GM21576 (cell line): ENCODE data around the gene TTLL8.

Source experiments
- ATAC-seq: cut with Tn5 transposase; IDR thresholded peaks from one replicate; pipeline ENCODE4 v1.9.1; 2021; ENCODE audit warnings: mild to moderate bottlenecking, moderate library complexity; ENCODE audit not compliant: unreplicated experiment

The TTLL8 gene

DNA sequence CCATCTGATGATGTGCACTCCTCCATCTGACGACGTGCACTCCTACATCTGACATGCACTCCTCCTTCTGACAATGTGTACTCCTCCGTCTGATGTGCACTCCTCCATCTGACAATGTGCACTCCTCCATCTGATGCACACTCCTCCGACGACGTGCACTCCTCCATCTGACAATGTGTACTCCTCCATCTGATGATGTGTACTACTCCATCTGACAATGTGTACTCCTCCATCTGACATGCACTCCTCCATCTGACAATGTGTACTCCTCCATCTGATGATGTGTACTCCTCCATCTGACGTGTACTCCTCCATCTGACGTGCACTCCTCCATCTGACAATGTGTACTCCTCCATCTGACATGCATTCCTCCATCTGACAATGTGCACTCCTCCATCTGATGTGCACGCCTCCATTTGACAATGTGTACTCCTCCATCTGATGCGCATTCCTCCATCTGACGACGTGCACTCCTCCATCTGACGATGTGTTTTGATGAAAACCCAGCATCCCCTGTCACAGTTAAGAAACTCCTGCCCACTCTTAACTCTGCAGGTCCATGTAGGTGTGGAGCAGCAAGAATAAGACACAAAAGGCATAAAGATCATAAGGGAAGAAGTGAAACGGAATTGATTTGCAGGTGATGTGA, 35.8 kb downstream of the TTLL8 start:
- ATAC-seq, result no peak

DNA sequence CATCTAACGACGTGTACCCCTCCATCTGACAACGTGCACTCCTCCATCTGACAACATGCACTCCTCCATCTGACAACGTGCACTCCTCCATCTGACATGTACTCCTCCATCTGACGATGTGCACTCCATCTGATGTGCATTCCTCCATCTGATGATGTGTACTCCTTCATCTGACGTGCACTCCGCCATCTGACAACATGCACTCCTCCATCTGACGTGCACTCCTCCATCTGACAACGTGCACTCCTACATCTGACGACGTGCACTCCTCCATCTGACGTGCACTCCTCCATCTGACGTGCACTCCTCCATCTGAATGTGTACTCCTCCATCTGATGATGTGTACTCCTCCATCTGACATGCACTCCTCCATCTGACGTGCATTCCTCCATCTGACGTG, 37.5 kb downstream of the TTLL8 start:
- no peak for ATAC-seq

DNA sequence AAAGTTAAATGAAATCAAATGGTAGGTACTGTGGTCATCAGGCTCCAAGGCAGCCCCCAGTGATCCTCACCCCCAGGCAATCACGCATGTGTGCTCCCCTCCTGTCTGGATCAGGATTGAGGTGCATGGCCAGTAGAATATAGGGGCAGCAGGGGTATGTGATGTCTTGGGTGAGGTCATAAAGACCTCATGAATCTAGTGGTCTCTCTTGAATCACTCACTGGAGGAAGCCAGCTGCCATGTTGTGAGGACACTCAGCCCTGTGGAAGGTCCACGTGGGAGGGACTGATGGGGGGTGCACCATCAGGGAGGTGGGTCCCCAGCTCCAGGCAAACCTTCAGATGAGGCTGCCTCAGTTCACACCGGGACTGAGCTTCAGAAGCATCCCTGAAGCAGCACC, 38.8 kb downstream of the TTLL8 start:
- no peak for ATAC-seq

DNA sequence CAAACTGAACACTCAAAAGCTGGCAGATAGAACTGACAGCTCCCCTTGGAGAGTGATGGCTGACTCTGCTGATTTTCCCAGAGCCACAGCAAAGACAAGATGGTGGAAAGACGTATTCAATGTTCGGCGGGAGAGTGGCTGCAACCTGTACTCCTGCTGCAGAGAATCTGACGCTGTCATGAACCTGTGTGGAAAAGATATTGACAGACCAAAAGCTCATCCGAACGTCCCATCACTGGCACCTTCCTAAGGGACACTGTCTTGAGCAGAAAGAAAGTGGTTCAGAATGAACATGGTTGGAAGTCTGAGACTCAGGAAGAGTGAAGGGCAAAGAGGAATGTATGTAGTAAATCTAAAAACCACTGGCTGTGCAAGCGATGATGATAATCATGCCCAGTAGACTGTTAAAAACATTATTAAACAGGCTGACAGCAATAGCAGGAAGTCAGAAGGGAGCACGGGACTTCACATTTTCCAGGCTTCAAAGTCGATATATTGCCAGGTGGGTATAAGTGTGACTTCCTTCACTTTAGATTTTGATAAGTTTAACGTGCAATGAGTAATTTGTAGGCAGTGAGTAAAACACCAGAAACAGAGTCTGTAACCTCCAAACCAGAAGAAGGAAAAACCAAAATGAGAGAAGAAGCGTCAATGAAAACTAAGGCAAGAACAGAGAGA, 39.4 kb downstream of the TTLL8 start:
- ATAC-seq, result no peak

DNA sequence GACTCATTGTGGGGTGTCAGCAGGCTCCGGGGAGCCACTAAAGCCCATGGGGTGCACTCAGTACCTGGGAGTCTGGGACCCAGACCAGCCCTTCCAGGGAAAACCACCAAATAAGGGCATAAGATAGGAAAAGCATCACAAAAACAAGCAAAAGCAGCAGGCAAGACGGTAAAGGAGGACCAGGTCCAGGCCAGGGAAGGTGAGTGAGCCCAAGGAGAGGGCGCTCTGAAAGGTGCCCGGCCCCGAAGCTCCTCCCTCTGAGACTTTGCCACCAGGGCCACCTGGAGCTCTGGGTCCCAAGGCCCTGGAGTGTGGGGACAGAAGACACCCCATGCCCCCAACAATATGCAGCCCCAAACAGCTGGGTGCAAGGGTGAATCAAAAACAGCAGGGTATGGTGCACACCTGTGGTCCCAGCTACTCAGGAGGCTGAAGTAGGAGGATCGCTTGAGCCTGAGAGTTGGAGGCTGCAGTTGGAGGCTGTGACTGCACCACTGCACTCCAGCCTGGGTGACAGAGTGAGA, 40.3 kb downstream of the TTLL8 start:
- no peak for ATAC-seq

DNA sequence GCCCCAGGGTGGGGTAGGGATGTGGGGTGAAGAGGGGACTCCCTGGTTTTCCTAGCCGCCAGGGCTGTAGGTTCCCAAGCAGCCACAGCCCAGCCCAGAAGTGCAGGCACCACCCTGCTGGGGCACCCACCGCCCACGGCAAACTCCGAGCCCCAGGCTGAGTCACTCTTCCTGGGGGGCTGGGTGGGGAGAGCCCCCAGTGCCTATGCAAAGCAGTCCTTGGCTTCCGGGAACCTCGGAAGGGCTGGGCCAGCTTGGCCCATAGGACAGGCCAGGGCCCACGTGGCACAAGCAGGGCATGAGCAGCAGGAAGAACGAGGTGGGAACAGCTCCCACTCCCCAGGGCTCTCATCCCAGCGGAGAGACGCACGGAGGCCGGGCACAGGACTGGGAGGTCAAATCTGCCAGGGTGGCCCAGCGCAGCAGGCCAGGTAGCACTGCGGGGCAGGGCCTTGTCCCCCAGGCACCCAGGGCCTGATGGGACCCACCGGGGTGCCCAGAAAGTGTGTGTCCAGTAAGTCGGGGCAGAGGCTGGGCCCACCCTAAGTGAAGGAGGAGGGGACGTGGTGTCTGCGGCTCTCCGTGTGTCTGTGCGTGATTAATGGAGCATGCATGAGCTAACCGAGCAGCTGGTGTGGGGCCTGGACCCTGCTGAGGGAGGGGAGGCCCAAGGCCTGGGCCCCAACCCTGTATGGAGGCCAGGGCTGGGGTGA, 41.0 kb downstream of the TTLL8 start:
- no peak for ATAC-seq

DNA sequence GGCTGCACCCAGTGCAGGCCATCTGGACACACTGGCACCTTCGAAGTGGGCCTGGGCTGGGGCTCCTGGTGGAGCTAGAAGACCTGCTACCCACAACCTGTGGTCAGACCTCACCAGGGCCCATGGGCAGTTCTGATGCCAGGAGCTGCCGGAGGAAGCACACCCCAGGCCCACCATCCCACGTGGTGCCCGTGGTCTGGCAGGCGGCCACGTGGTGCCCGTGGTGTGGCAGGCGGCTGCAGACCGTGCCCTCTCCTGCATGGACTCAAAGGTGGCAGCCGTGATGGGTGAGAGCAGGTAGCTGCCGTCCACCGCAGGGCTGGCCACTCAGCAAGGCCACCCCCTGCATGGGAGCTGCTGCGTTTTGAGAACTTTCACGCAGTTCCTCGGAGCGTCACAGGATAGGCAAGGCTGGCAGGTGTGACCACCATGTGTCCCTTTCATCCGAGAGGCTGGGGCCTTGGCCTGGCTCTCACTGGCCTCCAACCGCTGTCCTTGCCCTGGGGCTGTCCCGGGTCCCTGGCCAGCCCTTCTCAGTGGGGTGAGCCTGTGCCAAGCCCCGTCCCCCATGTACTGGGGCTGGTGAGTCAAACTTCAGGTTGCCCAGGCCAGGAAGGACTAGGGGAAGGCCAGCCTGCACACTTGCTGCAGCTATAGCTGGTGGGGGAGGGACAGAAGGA, 41.6 kb downstream of the TTLL8 start:
- ATAC-seq, result no peak

DNA sequence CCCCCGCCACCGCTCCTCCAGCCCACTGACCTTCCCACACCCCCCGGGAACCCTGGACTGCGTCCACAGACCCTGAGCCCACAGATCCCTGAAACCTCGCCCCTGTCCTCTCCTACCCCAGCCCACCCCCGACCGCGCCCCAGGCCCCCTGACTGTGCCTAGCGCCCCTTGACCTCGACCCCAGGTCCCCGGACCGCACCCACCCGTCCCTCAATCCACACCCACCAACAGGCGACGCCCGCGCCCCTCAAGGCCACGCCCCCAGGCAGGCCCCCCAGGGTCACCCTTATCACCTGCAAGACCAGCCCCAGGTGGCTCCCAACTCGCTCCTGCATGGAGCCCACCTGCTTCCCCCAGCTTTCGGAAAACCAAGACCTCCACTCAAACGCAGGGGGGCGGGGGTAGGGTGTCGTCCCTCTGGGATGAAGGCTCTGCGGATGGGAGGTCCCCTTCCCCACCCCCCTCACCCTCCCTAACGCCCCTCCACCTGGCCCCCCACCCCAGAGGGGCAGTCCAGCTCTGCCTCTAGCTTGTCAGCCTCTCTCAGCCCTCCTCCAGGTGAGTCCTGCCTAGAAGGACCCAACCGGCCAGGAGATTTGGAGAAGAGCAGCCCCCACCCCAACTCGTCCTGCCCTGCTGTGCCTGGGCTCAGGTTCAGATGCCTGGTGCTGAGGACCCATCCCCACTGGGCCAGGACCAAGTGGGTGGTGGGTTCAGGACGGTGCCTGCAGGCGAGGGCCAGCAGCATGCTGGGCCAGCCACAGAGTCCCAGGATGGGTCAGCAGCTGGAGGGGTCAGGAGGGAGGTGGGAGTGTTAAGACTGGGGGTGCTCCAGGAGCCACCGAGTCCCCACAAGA, 42.4 kb downstream of the TTLL8 start:
- ATAC-seq, result no peak

DNA sequence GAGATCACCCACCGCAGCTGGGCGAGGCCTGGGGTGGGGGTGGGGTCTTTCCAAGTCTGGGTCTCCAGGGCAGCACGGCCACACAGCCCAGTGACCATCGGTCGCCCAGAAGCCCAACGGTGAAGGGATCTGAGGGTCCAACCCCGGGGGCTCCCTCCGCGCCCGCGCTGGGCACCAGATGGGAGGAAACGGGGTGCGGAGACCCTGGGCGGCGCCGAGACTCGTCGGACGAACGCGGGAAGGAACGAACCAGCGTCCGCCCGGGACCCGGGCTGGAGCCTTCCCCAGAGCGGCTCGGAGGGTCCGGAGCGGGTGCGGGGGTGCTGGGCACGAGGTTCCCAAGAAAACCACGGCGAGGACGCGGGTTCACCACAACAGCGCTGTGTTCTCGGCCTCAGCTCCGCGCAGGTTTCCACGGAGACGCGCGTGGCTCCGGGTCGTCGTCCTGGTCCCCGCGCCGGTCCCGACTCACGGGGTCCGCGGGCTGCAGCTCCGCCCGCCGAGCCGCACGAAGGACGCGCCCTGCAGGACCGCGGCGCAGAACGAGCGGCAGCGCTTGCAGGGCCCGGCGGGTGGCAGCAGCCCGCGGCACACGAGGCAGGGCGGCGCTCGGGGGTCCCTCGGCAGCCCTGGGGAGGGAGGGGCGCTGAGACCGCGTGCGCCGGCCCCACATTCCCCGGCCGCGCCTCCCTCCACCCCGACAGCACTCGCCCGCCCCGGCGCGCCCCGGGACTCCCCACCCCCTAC, 43.3 kb downstream of the TTLL8 start:
- ATAC-seq, result no peak

DNA sequence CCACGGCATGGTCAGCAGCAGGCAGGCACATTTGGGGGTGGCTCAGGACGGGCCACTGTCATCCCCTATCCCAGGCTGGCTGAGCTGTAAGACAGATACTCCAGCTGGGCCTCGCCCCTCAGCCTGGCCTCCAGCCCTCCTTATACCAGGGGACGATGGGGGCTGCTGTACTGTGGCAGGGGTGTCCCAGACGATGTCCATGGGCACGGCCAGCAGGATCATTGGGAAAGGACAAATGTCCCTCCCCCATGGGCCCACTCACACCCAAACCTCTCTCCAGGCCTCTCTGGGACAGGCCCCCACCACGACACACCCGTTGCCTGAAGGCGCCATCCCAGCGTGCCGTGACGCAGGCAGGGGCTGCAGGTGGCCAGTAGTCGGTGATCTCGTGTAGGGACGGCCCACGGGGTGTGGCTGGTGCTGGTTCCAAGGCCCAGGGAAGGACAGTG, 44.0 kb downstream of the TTLL8 start:
- ATAC-seq, result no peak

DNA sequence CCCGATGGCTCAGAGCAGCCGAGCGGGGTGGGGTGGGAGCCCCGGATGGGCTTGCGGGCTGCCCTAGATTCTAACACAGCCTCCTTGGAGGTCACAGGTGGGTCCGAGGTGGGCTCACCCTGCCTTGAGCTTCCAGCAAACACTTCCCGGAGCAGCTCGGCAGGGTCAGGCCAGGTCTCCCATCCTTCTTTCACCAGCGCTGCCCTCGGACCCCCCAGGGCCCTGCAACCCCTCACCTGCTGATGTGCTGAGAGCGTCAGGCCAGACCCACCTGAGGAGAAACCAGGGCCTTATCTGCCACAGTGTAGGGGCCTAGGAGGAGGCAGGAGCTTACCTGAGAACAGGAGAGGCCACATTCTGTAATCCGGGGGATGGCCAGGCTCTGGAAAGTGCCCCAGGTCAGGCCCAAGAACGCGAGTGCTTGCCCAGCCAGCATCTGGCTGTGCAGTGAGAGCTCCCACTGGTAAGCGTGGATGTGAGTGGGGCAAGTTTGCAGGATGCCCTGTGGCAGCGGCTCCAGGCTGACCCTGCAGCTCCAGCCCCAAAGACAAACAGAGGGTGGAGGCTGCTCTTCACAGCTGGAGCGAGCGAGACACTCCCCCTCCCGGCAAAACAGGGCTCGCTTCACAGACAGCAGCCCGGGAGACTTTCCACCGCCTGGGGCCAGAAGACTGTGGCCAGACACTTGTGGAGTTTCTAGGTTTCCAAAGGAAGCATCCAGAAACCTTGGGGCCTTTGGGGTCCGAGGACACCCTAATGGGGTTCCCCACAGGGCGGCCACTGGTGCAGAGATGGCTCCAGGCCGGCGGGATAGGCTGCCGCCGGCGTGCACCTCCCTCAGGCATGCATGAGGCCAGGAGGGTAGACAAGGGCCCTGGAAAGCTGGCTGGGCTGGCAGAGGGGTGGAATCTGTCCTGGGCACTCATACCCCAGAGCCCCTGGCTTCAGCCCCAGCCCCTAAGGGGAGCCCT, 45.6 kb downstream of the TTLL8 start, which contains the start of gene IL17REL:
Gene IL17REL (minus strand): TSS at position 555 of the 971 bp plus-strand sequence. CDS start 119 bp downstream, at position 436.
- no peak for ATAC-seq

DNA sequence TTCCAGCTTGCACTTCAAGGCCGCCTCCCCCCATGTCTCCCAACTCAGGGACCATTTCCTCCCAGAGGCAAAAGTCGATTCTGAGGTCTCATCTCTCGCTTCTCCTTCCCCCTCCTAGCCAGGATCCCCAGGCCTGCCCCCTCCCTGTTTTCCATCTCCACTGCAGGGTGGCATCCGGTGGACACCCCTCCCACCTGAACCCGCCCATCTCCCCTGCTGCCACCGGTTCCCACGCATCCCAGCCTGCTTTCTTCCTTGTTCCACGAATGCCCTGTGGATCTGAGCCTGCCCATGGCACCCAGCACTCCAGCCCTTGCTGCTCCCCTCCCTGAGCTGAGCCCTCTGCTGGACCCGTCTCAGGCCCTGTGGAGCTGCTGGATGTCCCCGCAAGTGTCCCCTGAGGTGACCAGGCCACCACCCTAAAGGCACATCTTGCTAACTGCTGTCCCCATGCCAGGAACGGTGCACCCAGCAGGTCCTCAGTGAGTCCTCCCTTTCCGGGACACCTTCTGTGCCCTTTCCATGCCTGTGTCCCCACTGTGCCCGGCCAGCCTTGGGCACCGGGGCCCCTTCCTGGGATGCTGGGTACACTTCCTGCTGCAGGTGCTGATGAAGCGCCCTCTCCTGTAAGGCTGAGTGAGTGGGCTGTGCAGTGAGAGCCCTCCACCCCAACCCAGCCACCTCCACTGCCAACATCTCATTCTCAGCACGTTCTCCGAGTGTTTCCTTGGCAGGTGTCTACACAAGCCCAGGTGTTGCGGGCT, 46.5 kb downstream of the TTLL8 start:
- no peak for ATAC-seq

DNA sequence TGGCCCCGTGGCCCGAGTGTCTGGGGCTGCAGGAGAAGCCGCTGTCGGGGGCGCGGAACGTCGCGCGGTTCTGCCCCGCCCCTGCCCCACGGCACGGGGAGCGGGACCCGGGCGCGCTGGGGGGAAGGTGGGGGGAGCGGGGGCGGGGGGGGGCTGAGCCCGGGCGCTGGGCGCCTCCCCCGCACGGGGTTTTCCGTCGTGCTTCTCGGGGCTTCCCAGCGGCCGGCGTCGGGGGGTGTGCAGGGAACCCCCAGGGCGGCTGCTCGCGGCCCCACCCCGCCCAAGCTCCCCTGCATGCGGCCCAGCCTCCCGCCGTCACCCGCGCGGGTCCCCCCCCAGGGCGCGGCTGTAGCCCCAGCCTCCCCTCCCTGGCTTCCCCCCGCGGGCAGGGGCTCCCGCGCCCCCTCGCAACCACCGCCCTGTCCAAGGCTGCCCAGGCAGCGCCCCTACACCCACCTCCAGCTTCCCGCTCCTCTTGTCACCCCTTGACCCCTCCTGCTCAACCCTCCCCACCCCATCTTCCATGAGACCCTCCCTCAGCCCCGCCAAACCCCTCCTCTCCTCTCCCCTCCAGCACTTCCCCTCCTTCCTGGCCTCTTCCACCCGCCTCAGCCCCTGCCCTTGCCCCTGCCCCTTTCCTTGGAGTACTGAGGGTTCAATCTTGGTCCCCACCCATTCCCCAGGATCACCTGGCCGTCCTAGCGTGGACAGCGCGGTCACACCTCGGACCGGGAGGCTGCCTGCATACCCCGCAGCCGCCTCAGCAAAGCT, 47.2 kb downstream of the TTLL8 start:
- ATAC-seq, result no peak

DNA sequence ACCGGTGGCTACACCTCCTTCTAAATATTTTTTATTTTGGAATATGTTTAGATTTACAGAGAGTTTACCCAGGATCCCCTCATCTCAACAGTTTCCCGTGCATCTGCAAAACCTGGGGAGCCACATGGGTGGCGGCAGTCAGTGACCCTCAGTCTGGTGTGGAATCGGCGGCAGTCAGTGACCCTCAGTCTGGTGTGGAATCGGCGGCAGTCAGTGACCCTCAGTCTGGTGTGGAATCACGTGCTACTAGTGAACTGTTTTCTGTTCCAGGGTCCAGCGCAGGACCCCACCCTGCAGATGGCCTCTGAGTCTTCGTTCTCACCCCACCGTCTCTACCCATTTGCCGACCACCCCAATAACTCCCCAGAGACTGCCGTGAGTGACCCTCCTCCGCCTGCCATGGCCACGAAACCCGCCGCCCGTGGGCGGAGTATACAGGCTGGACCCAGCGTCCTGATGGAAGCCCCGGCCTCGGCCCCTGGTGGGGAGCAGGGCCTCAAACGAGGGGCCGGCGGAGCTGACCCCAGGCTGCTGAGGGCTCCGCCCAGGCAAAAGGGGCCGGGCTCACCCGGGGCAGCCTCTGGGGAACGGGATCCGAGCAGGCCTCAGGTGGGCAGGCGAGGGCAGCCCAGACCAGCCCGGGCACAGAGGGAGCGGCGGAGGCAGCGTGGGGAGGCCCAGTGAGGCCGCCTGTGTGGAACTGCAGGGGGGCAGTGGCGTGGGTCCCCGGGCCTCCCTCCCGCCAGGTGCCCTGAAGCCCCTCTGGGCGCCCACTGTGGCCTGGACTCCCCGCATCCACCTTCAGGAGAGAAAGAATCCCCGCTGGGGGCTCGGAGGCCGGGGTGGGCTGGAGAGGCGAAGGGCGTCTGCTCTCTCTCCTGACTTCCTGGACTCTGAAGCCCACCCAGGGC, 48.1 kb downstream of the TTLL8 start:
- ATAC-seq, result no peak

DNA sequence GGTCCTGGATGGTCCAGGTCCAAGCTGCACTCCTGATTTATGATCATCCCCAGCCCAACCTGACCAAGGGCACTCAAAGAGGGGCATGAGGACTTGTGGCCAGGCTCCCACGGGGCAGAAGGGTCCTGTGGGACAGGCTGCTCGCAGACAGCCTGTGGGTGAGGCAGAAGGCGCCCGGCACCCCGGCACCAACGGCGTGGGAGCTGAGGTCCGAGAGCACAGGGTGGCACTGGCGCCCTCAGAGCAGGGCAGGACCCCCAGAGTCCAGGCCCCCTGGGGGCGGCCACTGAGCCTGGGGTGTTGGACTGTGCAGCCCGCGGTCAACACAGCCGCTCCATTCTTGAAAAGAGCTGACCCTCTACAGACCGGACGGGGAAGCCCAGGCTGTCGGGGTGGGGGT, 48.8 kb downstream of the TTLL8 start:
- ATAC-seq, result no peak
